ENCODE data around the gene ZNF778.
"Not testable (repeated sequence)": the region's sequence is repeated elsewhere in the genome, so short reads cannot be mapped to it uniquely, and the experiment has no call there.

DNA sequence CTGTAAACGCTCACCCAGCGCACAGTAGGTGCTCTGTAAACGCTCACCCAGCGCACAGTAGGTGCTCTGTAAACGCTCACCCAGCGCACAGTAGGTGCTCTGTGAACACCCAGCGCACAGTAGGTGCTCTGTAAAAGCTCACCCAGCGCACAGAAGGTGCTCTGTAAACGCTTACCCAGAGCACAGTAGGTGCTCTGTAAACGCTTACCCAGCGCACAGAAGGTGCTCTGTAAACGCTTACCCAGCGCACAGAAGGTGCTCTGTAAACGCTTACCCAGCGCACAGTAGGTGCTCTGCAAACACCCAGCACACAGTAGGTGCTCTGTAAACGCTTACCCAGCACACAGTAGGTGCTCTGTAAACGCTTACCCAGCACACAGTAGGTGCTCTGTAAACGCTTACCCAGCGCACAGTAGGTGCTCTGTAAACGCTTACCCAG, 30.9 kb upstream of the ZNF778 start:
- TF ChIP-seq CTCF (IDR thresholded peaks at IDR 0.05); ZNF232 (CRISPR knock-in tag; IDR thresholded peaks at IDR 0.05); E2F4 (CRISPR knock-in tag; IDR thresholded peaks at IDR 0.05; ENCODE audit: borderline replicate concordance, low read depth); STAT6 (CRISPR knock-in tag; conservative IDR thresholded peaks at IDR 0.05; ENCODE audit: low read depth); E2F1 (CRISPR knock-in tag; IDR thresholded peaks at IDR 0.05); ZNF263 (CRISPR knock-in tag; IDR thresholded peaks at IDR 0.05; ENCODE audit: low read depth); GABPB1 (CRISPR knock-in tag; IDR thresholded peaks at IDR 0.05); SMAD3 (CRISPR knock-in tag; IDR thresholded peaks at IDR 0.05; ENCODE audit: borderline replicate concordance); CREB1 (CRISPR knock-in tag; IDR thresholded peaks at IDR 0.05): not testable (repeated sequence)
- TF ChIP-seq, protein P1, sequence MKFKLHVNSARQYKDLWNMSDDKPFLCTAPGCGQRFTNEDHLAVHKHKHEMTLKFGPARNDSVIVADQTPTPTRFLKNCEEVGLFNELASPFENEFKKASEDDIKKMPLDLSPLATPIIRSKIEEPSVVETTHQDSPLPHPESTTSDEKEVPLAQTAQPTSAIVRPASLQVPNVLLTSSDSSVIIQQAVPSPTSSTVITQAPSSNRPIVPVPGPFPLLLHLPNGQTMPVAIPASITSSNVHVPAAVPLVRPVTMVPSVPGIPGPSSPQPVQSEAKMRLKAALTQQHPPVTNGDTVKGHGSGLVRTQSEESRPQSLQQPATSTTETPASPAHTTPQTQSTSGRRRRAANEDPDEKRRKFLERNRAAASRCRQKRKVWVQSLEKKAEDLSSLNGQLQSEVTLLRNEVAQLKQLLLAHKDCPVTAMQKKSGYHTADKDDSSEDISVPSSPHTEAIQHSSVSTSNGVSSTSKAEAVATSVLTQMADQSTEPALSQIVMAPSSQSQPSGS (CRISPR knock-in tag; IDR thresholded peaks at IDR 0.05; ENCODE audit: borderline replicate concordance, low read depth) = not testable (repeated sequence)
- TF ChIP-seq, protein P2, sequence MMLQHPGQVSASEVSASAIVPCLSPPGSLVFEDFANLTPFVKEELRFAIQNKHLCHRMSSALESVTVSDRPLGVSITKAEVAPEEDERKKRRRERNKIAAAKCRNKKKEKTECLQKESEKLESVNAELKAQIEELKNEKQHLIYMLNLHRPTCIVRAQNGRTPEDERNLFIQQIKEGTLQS (CRISPR knock-in tag; conservative IDR thresholded peaks at IDR 0.05) = not testable (repeated sequence)
- TF ChIP-seq, protein P3, sequence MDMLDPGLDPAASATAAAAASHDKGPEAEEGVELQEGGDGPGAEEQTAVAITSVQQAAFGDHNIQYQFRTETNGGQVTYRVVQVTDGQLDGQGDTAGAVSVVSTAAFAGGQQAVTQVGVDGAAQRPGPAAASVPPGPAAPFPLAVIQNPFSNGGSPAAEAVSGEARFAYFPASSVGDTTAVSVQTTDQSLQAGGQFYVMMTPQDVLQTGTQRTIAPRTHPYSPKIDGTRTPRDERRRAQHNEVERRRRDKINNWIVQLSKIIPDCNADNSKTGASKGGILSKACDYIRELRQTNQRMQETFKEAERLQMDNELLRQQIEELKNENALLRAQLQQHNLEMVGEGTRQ (CRISPR knock-in tag; IDR thresholded peaks at IDR 0.05) = not testable (repeated sequence)
